HG02943 (cell line): ENCODE results near the gene SSU72.

Experiments used
- ATAC-seq: cut with Tn5 transposase; IDR thresholded peaks from one replicate; pipeline ENCODE4 v1.9.1; 2021; ENCODE audit warnings: mild to moderate bottlenecking, low read depth, moderate library complexity; ENCODE audit not compliant: unreplicated experiment

The SSU72 gene

GRCh38 chr1:1574721-1575537, at the start of gene SSU72:
TSS of gene SSU72 (minus strand) at chr1:1574863. CDS start at chr1:1574557, 306 bp downstream.
- ATAC-seq: peak; percentile 69

GRCh38 chr1:1623631-1624442, 49.2 kb upstream of the SSU72 start:
- no peak for ATAC-seq

GRCh38 chr1:1623181-1623630, 48.5 kb upstream of the SSU72 start:
- ATAC-seq: no peak

GRCh38 chr1:1622788-1623094, 48.1 kb upstream of the SSU72 start:
- ATAC-seq: no peak

GRCh38 chr1:1622010-1622787, 47.5 kb upstream of the SSU72 start:
- no peak for ATAC-seq

- ATAC-seq: no peak
Observed at GRCh38 chr1:1621173-1622009, 46.7 kb upstream of the SSU72 start.

- no peak for ATAC-seq
Observed at GRCh38 chr1:1620433-1621139, 45.9 kb upstream of the SSU72 start.

GRCh38 chr1:1619917-1620361, 45.3 kb upstream of the SSU72 start:
- no peak for ATAC-seq

GRCh38 chr1:1618396-1619068, 43.9 kb upstream of the SSU72 start:
- ATAC-seq: no peak

- no peak for ATAC-seq
Observed at GRCh38 chr1:1617925-1618324, 43.3 kb upstream of the SSU72 start.

GRCh38 chr1:1617516-1617915, 42.9 kb upstream of the SSU72 start:
- no peak for ATAC-seq

GRCh38 chr1:1616838-1617237, 42.2 kb upstream of the SSU72 start:
- no peak for ATAC-seq

- ATAC-seq: peak; percentile 18
Observed at GRCh38 chr1:1616045-1616790, 41.6 kb upstream of the SSU72 start.

GRCh38 chr1:1615256-1616044, 40.8 kb upstream of the SSU72 start, which contains the start of gene MIB2:
TSS of gene MIB2 (plus strand) at chr1:1615500. CDS start at chr1:1623453, 7,953 bp downstream.
- ATAC-seq: peak; percentile 70

GRCh38 chr1:1614954-1615255, 40.2 kb upstream of the SSU72 start:
- ATAC-seq: no peak

GRCh38 chr1:1614204-1614953, 39.7 kb upstream of the SSU72 start:
- ATAC-seq: no peak
